SK-N-SH (cell line): Measurements from ENCODE around the gene COBL.

Experiments
- CTCF ChIP-seq: fragments of 200-600 bp; sonication (generic); IDR thresholded peaks from 2 replicates; pipeline ENCODE4 v1.6.1; 2017; ENCODE audit warnings: antibody characterized with exemption, mild to moderate bottlenecking, moderate library complexity
- EP300 ChIP-seq, 2 experiments: IDR thresholded peaks; 2 replicates each; pipeline versions ENCODE4 v1.4.0 to v1.6.1; 2012; ENCODE audit warnings: borderline replicate concordance in 1 of 2, low read depth in 1 of 2, low read length in 1 of 2
- JUND ChIP-seq: IDR thresholded peaks from 2 replicates; pipeline ENCODE4 v1.4.0; 2012
- REST ChIP-seq: IDR thresholded peaks from 2 replicates; pipeline ENCODE4 v1.6.1; 2012; ENCODE audit warnings: mild to moderate bottlenecking, low read depth, low read length, moderate library complexity
- RXRA ChIP-seq: IDR thresholded peaks from 2 replicates; pipeline ENCODE4 v1.4.0; 2012; ENCODE audit warnings: low read depth, mild to moderate bottlenecking, borderline replicate concordance
- USF2 ChIP-seq: fragments of 150-350 bp; IDR thresholded peaks from 2 replicates; pipeline ENCODE4 v1.6.1; 2017; ENCODE audit warnings: antibody characterized with exemption, low read length, low read depth, borderline replicate concordance
- YY1 ChIP-seq: IDR thresholded peaks from 2 replicates; pipeline ENCODE4 v1.4.0; 2012; ENCODE audit warnings: low read depth, mild to moderate bottlenecking

GRCh38 chr7:51295440-51296245 lies 21.0 kb downstream of the COBL start:
- TF ChIP-seq EP300 (IDR thresholded peaks at IDR 0.05; ENCODE audit: borderline replicate concordance in 1 of 2, low read depth in 1 of 2, low read length in 1 of 2) (no peak), JUND (no peak), CTCF (no peak), YY1 (no peak), RXRA (no peak), USF2 (no peak), REST (no peak)
